HK-2 (cell line): ENCODE results near the gene PDK2.

Experiments
- DNase-seq: peaks from one replicate; pipeline ENCODE4 v3.0.0-alpha.2; 2018; ENCODE audit not compliant: unreplicated experiment

Gene PDK2

GRCh38 chr17:50094753-50095619 lies at the start of gene PDK2:
TSS of gene PDK2 (plus strand) at chr17:50095351. CDS start at chr17:50095436, 85 bp downstream.
- peak; percentile 95 for DNase-seq

- DNase-seq = no peak
Observed at GRCh38 chr17:50046179-50046578, 49.0 kb upstream of the PDK2 start.

DNA sequence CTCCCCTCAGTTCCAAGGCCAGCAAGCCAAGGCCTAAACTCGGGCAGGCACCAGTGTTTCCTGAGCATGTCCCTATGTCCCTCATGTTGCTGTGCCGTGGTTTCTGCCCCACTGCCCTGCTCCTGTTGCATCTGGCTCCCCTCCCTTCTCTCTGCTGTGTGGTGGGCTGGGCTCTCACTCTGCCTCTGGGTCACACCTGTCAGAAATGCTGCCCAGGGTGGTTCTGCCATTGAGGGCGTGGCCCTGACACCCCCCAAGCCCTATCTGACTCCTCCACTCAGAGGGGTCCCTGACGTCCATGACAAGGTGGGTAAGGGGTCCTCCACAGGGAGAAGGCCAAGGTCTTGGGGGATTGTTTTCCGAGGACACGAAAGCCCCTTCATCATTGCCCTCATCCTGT lies 48.5 kb upstream of the PDK2 start:
- DNase-seq = no peak

GRCh38 chr17:50047083-50047482 lies 48.1 kb upstream of the PDK2 start:
- DNase-seq = no peak

GRCh38 chr17:50047488-50048126 lies 47.5 kb upstream of the PDK2 start:
- DNase-seq = peak; percentile 90

DNA sequence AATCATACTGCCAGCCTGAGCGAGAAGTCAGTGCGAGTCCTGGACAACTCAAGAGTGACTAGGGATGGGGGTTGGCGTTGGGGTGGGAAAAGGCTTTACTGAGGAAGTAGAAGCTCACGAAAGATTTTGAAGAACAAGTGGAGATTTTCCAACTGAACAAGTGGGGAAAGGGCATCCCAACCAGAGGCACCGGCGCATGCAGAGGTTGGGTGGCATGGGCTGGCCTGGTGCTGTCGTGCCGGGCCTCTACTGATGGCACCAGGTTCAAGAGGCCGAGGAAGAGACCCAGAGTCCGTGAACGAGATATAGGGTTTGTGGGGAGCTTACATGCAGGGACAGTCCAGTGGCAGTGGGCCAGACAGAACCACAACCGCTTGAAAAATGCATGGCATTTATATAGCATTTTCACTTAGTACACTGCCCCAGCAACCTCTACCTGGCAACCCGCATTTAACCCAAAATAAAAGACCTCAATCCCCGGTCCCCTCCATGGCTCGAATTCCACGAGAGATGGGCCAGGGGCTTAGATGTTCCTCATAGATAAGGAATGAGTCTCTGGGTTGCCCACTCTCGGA lies 46.9 kb upstream of the PDK2 start:
- DNase-seq = no peak

DNA sequence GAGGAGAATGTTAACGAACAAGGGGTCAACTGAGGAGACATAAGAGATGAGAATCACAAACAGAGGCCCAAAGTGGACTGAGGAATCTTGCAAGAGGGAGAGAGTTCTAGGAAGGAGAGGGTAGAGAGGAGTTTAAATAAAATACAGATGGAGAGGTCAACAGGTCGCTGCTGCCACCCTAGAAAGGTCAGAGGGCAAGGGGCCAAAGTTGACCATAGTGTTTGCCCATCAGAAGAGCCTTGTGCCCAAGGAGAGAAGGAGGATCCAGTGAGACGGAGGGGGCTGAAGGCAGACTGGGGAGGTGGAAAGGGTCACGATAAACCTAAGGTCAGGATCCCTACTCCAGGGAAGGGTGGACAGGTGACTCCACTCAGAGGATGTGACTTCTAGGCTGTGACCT lies 46.2 kb upstream of the PDK2 start:
- DNase-seq = no peak

GRCh38 chr17:50049636-50050035 lies 45.5 kb upstream of the PDK2 start:
- DNase-seq = no peak

DNA sequence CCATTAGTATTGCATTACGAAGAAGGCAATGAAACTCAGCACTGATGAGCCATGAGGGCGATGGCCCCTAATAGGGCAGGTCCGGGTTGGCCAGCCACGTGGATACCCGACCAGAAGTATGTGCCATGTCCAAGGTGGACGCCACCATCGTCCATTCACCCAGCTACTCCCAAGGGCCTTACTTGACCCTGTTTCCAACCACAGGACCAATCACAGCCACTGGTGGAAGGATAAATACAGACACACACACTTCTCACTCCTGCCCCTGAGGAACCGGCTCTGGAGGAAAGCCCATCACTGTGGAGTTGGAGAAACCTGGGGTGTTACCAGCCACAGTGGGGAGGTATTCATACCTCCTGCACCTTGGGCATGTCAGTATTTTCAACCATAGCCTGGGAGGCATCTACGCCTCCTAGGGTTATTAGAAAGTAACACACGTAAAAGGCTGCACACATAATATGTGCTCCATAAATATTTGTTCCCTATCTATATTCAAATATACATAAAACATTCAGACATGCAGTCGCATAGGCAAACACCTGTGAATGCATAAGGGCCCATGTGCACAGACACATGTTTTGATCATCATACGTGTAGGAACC lies 44.6 kb upstream of the PDK2 start:
- no peak for DNase-seq

DNA sequence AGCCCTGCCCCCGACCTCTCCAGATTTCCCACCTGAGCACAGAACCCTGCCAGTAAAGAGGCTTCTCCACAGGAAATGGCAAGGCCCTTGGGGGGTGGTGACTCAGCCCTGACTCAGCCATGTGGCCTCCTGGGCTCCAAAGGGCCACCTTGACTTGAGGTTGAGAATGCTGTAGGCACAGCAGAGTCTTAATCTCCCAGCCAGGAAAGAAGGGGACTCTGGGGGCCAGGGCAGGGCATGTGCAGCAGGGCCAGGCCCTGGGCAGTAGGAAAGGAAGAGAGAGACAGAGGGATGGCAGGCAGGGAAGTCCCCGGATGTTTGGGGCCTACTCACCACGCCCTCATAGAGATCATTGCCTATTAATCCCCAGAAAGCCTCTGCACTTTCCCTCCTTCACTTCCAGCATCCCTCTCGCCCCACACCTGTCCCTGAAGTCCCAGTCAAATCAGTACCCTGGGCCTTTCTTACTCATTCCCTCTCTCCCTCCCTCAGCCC lies 44.0 kb upstream of the PDK2 start:
- DNase-seq = peak; percentile 97

DNA sequence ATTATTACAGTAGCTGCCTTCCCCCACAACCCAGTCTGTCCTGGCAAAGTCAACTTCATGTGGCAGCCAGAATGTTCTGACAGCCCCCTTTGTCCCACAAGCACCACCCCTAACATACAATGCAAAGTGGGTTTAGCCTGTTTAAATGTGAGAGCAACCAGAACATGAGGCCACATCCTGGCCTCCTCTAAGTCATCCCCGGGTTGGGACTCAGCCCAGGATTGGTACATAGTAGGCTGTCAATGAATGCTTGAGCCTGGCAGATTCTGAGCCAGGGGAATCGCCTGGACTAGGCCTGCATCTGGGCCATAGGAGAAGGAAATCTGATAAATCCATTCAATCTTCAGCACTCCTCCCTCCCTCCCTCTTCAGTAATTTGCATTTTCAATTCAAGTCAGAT lies 43.5 kb upstream of the PDK2 start:
- DNase-seq = no peak

- no peak for DNase-seq
Observed at GRCh38 chr17:50052241-50052796, 42.8 kb upstream of the PDK2 start.

DNA sequence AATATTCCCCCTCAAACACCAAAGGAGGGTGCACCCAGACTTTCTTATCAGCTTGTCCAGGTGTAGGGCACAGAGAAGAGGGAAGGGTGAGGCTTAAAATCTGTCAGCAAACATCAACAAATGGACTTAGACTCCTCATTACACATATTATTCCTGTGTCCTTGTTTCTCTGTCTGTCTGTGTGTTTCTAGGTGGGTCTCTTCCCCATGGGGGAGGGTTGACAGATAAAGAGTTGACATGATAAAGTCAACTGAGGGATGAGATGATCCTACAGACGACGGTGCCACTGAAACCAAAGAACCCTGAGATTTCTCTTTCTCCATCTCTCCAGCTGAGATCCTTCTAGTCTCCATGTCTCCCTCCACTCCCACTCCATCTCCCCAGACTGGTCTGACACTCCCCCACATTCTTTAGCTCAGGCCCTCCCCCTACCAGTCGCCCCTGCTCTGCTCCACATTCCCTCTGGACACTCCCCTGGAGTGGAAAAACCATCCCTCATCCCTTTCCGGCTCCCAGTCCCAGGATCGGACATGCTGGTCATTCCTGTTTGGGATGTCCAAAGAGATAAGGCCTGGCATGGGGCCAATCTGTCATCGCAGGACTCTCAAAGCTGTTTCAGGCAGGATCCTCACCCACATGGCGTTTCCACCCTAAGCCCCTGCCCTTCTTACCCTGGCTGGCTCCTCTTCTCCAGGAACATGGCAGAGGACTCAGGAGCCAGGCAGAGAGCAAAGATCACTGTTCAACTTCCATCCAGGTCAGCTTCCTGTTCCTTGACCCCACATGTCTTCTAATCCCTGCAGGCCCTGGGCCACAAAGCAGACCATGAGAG lies 42.1 kb upstream of the PDK2 start:
- DNase-seq = no peak

DNA sequence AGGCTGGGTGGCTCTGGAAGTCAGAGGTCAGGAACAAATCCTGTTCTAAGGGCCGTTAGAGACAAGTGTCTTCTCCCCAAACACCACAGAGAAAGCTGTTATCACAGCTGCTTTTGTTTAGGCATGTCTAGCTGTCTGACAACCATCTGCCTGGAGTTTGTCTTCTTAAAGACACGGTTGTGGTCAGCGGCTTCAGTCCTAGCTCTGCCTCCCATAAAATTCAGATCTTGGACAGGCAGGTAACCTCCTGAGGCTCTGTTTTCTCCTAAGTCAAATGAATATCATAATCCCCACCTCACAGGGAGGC lies 41.5 kb upstream of the PDK2 start:
- DNase-seq = no peak

DNA sequence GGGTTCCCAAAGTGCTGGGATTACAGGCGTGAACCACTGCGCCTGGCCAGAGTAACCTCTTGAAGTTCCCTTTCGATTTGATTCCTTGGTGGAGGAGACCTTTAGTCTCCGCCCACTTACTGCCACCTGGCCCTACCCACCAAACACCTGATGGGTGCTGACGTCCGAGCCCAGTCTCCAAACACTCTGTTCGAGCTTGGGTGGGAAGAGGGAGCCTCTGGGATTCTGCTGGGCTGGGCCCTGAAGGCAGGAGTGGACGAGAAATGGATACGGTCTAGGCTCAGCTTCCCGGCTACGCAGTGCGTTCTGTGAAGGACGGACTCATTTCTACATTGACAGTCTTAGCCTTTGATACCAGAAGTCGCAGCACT lies 40.1 kb upstream of the PDK2 start:
- peak; percentile 78 for DNase-seq

GRCh38 chr17:50055426-50056216 lies 39.5 kb upstream of the PDK2 start, which contains the start of gene ITGA3:
TSS of gene ITGA3 (plus strand) at chr17:50056110. CDS start at chr17:50056440, 330 bp downstream.
- DNase-seq = peak; percentile 96

DNA sequence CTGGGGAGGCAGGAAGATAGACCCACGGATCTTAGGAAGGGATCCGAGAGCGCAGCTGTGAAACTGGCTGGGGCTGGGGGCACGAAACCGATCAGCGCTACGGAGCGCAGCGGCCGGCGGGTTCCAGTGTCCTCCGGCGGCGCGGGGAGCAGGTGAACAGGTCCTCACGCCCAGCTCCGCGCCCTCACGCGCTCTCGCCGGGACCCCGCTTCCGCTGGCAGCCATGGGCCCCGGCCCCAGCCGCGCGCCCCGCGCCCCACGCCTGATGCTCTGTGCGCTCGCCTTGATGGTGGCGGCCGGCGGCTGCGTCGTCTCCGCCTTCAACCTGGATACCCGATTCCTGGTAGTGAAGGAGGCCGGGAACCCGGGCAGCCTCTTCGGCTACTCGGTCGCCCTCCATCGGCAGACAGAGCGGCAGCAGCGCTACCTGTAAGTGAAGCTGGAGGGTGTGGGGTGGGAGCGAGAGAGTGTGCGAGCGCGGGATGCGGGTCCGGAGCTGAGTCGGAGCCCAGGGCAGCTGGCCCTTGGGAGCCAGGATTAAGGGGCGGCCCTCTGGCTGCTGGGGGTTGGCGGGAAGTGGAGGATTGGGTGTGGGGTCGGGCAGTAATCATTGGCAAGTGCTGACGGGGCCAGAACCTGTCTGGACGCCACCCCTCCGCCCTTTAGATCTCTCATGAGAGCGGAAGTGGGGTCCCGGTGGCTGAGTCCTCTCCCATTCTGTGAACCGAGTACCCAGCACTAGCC lies 38.8 kb upstream of the PDK2 start:
- peak; percentile 69 for DNase-seq

- DNase-seq = no peak
Observed at GRCh38 chr17:50056961-50057330, 38.2 kb upstream of the PDK2 start.

DNA sequence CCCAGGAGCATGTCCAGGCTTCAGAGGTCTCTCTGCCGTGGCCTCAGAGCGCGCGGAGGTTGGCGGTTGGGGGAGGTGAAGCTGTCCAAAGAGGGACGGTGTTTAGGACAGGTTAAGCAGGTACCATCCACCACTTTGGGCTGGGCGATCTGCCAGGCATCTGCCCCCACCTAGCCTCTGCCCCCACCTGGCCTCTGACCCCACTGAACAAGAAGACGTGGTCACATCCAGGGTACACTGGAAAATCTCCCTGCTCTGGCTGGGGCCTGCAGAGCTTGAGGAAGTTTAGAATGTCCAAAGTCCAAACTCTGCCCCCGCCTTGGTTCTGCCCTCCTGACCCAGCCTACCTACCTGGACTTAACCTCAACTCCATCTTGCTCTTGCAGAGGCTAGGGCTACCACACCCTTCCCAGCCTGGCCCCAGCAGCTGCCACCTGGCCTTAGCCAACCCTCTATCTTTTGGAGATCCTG lies 37.6 kb upstream of the PDK2 start:
- no peak for DNase-seq
